ENCODE measurements around the gene CGB2.
"Not testable (repeated sequence)": the region's sequence is repeated elsewhere in the genome, so short reads cannot be mapped to it uniquely, and the experiment has no call there.

CGB2 gene

DNA sequence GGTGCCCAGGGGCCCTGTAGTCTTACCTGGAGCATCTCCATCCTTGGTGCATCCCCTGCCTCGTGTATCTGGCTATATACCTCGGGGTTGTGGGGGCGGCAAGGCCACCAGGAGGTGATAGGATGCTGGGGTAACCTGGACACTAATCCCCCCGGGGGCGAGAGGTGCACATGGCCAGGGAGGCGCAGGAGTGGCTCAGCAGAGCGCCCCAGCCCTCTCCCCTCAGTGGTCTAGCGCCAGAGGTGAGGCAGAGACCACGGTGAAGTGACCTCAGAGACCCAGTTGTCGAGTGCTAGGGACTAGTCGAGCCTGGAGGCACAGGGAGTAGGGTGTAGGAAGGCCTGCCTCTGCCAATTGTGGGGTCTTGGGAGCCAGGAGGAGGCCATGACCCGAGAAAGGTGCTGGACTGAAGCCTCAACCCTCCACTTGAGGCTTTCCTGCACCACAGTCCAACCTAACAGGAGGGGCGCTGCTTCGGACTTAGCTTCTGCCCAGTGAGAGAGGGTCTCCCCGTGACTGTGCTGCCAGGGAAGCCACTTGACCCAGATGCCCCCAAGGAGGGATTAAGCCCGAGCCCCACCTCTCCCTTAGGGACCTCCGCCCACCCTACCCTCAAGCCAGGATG, 14.5 kb upstream of the CGB2 start, which contains the start of gene LHB:
TSS of gene LHB (minus strand) at position 51 of the 625 bp plus-strand sequence. CDS start at position 41, 10 bp downstream.
- no peak for DNase-seq (ENCODE audit: low read depth)
- peak within 1 kb of the TSS; percentile 47 for H3K4me3 ChIP-seq (ENCODE audit: low read depth, low read length)
- TF ChIP-seq, protein P1, sequence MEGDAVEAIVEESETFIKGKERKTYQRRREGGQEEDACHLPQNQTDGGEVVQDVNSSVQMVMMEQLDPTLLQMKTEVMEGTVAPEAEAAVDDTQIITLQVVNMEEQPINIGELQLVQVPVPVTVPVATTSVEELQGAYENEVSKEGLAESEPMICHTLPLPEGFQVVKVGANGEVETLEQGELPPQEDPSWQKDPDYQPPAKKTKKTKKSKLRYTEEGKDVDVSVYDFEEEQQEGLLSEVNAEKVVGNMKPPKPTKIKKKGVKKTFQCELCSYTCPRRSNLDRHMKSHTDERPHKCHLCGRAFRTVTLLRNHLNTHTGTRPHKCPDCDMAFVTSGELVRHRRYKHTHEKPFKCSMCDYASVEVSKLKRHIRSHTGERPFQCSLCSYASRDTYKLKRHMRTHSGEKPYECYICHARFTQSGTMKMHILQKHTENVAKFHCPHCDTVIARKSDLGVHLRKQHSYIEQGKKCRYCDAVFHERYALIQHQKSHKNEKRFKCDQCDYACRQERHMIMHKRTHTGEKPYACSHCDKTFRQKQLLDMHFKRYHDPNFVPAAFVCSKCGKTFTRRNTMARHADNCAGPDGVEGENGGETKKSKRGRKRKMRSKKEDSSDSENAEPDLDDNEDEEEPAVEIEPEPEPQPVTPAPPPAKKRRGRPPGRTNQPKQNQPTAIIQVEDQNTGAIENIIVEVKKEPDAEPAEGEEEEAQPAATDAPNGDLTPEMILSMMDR (conservative IDR thresholded peaks at IDR 0.05; ENCODE audit: low read depth, low read length), result no peak

DNA sequence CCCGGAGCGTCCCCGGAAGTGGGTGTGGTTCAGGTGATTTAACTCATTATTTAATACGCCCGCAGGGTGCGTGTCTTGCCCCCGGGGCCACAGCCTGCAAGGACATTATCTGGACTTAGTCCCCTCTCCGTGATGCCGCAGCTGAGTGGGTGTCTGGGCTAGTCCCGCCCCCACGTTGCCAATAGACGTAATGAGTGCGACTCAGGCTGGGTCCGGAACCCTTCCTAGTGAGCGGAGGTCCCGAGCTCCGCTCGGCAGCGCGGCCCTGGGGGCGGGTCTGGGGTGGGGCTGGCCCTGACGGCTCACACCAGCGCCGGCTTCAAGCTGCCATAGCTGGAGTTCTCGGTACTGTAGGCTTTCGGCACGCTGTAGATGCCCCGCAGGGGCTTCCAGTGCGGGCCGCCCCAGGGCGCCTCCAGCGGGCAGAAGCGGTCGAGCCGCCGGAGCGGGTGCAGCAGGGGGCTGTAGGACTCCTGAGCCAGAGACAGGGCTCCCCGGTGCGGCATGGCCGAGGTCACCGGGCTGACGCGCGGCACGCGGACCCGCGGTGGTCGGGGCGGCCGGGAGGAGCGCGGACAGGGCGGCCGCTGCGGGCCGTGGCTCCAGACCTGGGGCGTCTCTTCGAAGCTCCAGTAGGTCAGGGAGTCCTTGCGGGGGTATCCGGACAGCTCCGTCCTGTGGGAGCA, 13.9 kb upstream of the CGB2 start:
- TF ChIP-seq, protein P1 (conservative IDR thresholded peaks at IDR 0.05; ENCODE audit: low read depth, low read length), result peak; percentile 61
- H3K4me3 ChIP-seq (ENCODE audit: low read depth, low read length), result peak overlapping the region; percentile 47
- peak; percentile 62 for DNase-seq (ENCODE audit: low read depth)

DNA sequence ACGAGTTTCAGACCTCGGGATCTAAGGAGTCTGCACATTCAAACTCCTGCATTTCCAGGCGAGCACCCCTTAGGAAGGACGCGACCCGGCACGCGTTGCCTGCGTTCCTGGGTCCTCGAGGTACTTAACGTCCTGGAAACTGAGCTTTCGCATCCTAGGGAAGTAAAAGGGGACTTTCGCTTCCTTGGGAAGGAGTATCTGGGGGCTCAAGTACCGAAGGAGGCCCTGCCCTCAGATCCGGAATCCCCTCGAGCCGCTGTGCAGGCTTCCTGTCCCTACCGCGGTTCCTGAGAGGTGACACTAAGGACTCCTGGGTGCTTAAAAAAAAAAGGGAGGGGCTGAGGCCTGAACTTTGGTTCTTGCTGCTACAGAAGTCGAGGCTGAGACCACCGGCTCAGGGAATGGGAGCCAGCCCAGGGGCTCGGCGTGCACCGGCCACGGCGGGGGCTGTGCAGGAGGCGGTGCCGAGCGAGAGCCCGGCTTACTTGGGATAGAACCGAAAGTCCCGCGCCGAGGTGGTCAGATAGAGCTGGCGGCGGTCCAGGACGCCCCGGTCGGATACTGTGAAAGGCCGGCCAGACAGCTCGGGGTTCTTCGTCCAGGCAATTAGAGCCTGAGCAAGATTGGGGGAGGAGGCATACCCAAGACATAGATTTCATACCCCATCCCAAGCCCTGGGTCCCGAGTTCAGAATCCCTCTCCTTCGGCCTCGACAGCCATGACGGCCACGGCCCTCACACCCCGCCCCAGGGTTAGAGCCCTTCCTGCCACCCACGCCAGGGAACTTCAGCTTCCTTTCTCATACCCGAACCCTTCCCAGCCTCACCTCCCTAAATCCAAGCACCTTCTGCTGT, 13.1 kb upstream of the CGB2 start:
- DNase-seq (ENCODE audit: low read depth), result not testable (repeated sequence)
- H3K4me3 ChIP-seq (ENCODE audit: low read depth, low read length), result peak overlapping the region; percentile 47

DNA sequence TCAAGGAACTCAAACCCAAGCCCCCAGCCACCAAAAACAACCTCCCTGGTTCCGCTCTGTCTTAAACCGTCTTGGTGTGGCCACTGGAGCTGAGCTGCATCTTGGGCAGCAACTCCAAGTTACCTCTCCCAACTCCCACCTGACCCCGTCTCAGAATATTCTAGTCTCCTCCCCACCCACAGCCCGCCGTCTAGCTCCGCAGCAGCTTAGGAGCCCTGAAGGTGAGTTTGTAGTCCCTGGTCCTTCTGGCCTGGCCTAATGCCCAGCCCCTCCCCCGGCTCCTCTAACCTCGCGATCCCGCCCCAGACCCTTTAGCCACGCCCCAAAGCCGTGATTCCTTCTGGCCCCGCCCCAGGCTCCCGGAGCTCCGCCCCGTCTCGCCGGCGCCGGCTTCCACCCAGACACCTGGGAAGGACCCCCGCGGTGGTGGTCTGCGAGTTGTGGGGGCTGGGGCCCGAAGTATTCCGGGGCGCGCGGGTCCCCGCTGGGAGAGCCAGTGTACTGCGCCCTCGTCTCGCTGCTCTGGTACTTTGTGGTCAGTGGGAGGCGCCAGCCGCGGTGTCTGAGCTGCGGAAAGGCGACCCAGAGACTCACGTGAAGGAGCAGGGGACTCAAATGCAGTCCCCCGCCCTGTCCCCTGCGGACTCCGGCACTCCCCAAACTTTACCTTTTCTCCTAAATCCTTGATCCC, 12.3 kb upstream of the CGB2 start:
- peak; percentile 45 for DNase-seq (ENCODE audit: low read depth)

DNA sequence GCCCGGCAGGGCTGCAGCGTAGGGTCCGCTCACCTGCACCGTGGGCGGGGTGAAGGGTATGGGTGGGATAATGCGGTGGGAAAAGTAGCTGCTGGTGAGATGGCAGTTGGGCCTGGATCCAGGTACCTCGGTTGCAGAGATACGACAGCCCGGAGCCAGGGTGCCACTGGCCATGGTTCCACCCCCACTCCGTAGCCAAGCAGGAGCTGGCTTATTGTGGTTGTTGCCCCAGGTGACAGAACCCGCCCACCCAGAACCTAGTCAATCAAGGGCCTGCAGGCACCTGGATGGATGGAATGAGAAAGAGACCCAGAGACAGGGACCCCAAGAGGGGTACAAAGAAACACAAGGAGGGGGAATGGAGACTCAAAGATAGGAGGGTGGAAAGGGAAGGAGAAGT, 11.3 kb upstream of the CGB2 start:
- no peak for DNase-seq (ENCODE audit: low read depth)
- TF ChIP-seq, protein P1 (conservative IDR thresholded peaks at IDR 0.05; ENCODE audit: low read depth, low read length), result no peak
- H3K4me3 ChIP-seq (ENCODE audit: low read depth, low read length), result no peak overlapping the region

More for the DNA sequence above, 12.3 kb upstream of the CGB2 start:
- TF ChIP-seq, protein P1 (conservative IDR thresholded peaks at IDR 0.05; ENCODE audit: low read depth, low read length), result no peak
- peak overlapping the region; percentile 47 for H3K4me3 ChIP-seq (ENCODE audit: low read depth, low read length)

DNA sequence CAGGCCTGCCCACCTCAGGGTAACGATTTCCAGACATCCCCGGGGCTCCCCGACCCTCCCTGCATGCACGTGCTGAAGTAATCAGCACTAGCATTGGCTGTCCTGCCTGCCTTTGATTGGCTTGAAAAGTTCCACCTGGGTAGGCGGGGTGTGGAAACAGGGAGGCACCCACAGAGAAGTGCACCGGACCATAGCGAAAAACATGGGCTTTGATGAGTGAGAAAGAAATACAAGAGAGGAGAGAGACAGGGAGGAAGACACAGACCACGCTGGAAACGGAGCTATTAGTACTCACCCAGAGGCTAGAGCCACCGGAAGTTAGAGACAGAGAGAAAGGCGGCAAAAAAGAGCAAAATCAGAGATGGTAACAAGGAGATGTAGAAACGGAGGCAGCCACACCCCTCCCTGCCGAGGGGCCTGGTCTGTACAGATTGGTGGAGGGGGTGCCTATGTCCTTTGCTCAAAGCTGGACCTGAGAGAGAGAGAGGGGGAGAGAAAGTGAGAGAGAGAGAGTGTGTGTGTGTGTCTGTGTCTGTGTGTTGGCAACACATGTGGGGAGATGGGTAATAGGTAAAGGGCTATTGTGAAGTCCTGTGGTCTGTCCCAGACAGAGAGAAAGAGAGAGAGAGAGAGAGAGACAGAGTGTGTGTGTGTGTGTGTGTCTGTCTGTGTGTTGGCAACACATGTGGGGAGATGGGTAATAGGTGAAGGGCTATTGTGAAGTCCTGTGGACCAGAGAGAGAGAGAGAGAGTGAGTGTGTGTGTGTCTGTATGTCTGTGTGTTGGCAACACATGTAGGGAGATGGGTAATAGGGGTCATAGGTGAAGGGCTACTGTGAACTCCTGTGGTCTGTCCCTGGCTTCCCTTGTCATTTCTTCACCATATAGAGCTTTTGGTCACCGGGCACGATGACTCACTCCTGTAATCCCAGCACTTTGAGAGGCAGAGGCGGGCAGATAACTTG, 10.5 kb upstream of the CGB2 start:
- TF ChIP-seq, protein P1 (conservative IDR thresholded peaks at IDR 0.05; ENCODE audit: low read depth, low read length), result no peak
- no peak overlapping the region for H3K4me3 ChIP-seq (ENCODE audit: low read depth, low read length)
- peak; percentile 44 for DNase-seq (ENCODE audit: low read depth)

Data from choroid plexus epithelial cell (primary cell).